SK-N-SH (cell line): Measurements from ENCODE around the gene SLC12A5. TPM values are rescaled to one million over a fixed set of nuclear protein-coding genes. Genes with fewer than 3 reads are reported as not detected.

Experiments used
- CTCF ChIA-PET: fragments of 300-600, 350-600 bp; formaldehyde crosslinking; extraction: SDS; loops from one replicate; lab custom pipeline; 2021; lab: Yijun Ruan, JAX
- POLR2A ChIA-PET: fragments of 350-600 bp; sonication (Branson Sonifier 250); formaldehyde crosslinking; extraction: SDS; loops from one replicate; lab custom pipeline; 2020; ENCODE audit warnings: antibody characterized with exemption, inconsistent platforms; lab: Yijun Ruan, JAX
- DNase-seq: peaks from one replicate; pipeline ENCODE4 v3.0.0; 2012
- H2AFZ ChIP-seq: fragments of 200-600 bp; sonication (generic); 2 replicates; pipeline ENCODE4 v1.8.1; 2016; ENCODE audit warnings: antibody characterized with exemption, mild to moderate bottlenecking, low read depth
- H3F3A ChIP-seq: fragments of 200-600 bp; sonication (generic); replicated peaks from 2 replicates; pipeline ENCODE3; 2016; ENCODE audit warnings: antibody characterized with exemption, mild to moderate bottlenecking; ENCODE audit not compliant: insufficient read depth
- H3K27ac ChIP-seq, 2 experiments: fragments of 200-500 bp in 1 of 2; fragments of 200-600 bp in 1 of 2; sonication (Bioruptor generic) in 1 of 2; sonication (generic), shearing (Covaris generic) in 1 of 2; 2 replicates each; pipeline versions ENCODE4 v1.5.1 to v1.6.1; 2014 to 2016; ENCODE audit warnings: low read depth in 2 of 2, inconsistent platforms in 1 of 2, low read length in 1 of 2, mild to moderate bottlenecking in 1 of 2, mixed read lengths in 1 of 2
- H3K27me3 ChIP-seq: fragments of 200-600 bp; sonication (generic), shearing (Covaris generic); 2 replicates; pipeline ENCODE4 v1.6.1; 2016; ENCODE audit warnings: mixed run types; ENCODE audit not compliant: insufficient read depth
- H3K36me3 ChIP-seq, 2 experiments: fragments of 200-500 bp in 1 of 2; fragments of 200-600 bp in 1 of 2; sonication (Bioruptor generic) in 1 of 2; sonication (generic) in 1 of 2; replicated peaks in 1 of 2; 2 replicates each; pipeline versions ENCODE3 to v1.5.1; 2014 to 2016; ENCODE audit warnings: low read length in 1 of 2, mild to moderate bottlenecking in 1 of 2; ENCODE audit not compliant: insufficient read depth in 2 of 2, control insufficient read depth in 1 of 2
- H3K4me1 ChIP-seq, 2 experiments: fragments of 200-500 bp in 1 of 2; fragments of 200-600 bp in 1 of 2; sonication (Bioruptor generic) in 1 of 2; sonication (generic), shearing (Covaris generic) in 1 of 2; 2 replicates each; pipeline versions ENCODE4 v1.5.1 to v1.6.1; 2014 to 2016; ENCODE audit warnings: low read depth in 1 of 2, low read length in 1 of 2, mixed run types in 1 of 2; ENCODE audit not compliant: insufficient read depth in 2 of 2, control insufficient read depth in 1 of 2
- H3K4me2 ChIP-seq: fragments of 200-600 bp; sonication (generic), shearing (Covaris generic); 2 replicates; pipeline ENCODE4 v1.6.1; 2017; ENCODE audit warnings: mixed run types
- H3K4me3 ChIP-seq, 2 experiments: fragments of 200-500 bp in 1 of 2; fragments of 200-600 bp in 1 of 2; sonication (Bioruptor generic) in 1 of 2; sonication (generic), shearing (Covaris generic) in 1 of 2; 2 replicates each; pipeline versions ENCODE4 v1.5.1 to v1.8.1; 2014 to 2016; ENCODE audit warnings: low read depth in 2 of 2, inconsistent platforms in 1 of 2, low read length in 1 of 2, mild to moderate bottlenecking in 1 of 2, mixed read lengths in 1 of 2, moderate library complexity in 1 of 2
- H3K79me2 ChIP-seq: fragments of 200-600 bp; sonication (generic); 2 replicates; pipeline ENCODE4 v1.8.1; 2017; ENCODE audit warnings: mild to moderate bottlenecking; ENCODE audit not compliant: insufficient read depth
- H3K9ac ChIP-seq: fragments of 200-600 bp; sonication (generic); 2 replicates; pipeline ENCODE4 v1.6.1; 2017; ENCODE audit warnings: mixed run types
- H3K9me2 ChIP-seq: fragments of 200-600 bp; sonication (generic); 2 replicates; pipeline ENCODE4 v1.6.1; 2017; ENCODE audit warnings: mixed run types
- H3K9me3 ChIP-seq: fragments of 200-600 bp; sonication (generic); 2 replicates; pipeline ENCODE4 v1.6.1; 2017; ENCODE audit warnings: mixed run types, mild to moderate bottlenecking, moderate library complexity
- H4K20me1 ChIP-seq: fragments of 200-600 bp; sonication (generic); 2 replicates; pipeline ENCODE4 v1.6.1; 2017; ENCODE audit warnings: mild to moderate bottlenecking, mixed run types; ENCODE audit not compliant: insufficient read depth
- CHD2 ChIP-seq: fragments of 150-350 bp; IDR thresholded peaks from 2 replicates; pipeline ENCODE4 v1.6.1; 2018; ENCODE audit warnings: low read length; ENCODE audit not compliant: partially characterized antibody
- ELF1 ChIP-seq: IDR thresholded peaks from 2 replicates; pipeline ENCODE4 v1.4.0; 2012
- FOSL2 ChIP-seq: IDR thresholded peaks from 2 replicates; pipeline ENCODE4 v1.4.0; 2012; ENCODE audit warnings: low read depth, mild to moderate bottlenecking, moderate library complexity, borderline replicate concordance
- FOXJ3 ChIP-seq: sonication (generic); formaldehyde crosslinking; IDR thresholded peaks from 2 replicates; pipeline ENCODE4 v1.5.1; 2020; ENCODE audit warnings: mild to moderate bottlenecking, missing genetic modification reagents
- FOXM1 ChIP-seq: IDR thresholded peaks from 2 replicates; pipeline ENCODE4 v1.4.0; 2012; ENCODE audit warnings: low read depth, mild to moderate bottlenecking
- GABPA ChIP-seq: IDR thresholded peaks from 2 replicates; pipeline ENCODE4 v1.4.0; 2012; ENCODE audit warnings: low read depth, mild to moderate bottlenecking
- JUND ChIP-seq: IDR thresholded peaks from 2 replicates; pipeline ENCODE4 v1.4.0; 2012
- MEF2A ChIP-seq: IDR thresholded peaks from 2 replicates; pipeline ENCODE4 v1.4.0; 2012; ENCODE audit warnings: low read depth, borderline replicate concordance
- NFIC ChIP-seq: IDR thresholded peaks from 2 replicates; pipeline ENCODE4 v1.4.0; 2012; ENCODE audit warnings: borderline replicate concordance
- NRF1 ChIP-seq: IDR thresholded peaks from 2 replicates; pipeline ENCODE4 v1.6.1; 2012; ENCODE audit warnings: low read depth, mild to moderate bottlenecking, low read length
- POLR2AphosphoS5 ChIP-seq: IDR thresholded peaks from 2 replicates; pipeline ENCODE4 v1.6.1; 2012; ENCODE audit warnings: low read depth, low read length
- RAD21 ChIP-seq: IDR thresholded peaks from 2 replicates; pipeline ENCODE4 v1.6.1; 2012; ENCODE audit warnings: mild to moderate bottlenecking, low read length
- RCOR1 ChIP-seq: fragments of 150-350 bp; IDR thresholded peaks from 2 replicates; pipeline ENCODE4 v1.6.1; 2017; ENCODE audit warnings: antibody characterized with exemption, low read length
- RXRA ChIP-seq: IDR thresholded peaks from 2 replicates; pipeline ENCODE4 v1.4.0; 2012; ENCODE audit warnings: low read depth, mild to moderate bottlenecking, borderline replicate concordance
- TAF1 ChIP-seq: IDR thresholded peaks from 2 replicates; pipeline ENCODE4 v1.6.1; 2012; ENCODE audit warnings: low read depth, mild to moderate bottlenecking, low read length, moderate library complexity, borderline replicate concordance
- YY1 ChIP-seq: IDR thresholded peaks from 2 replicates; pipeline ENCODE4 v1.4.0; 2012; ENCODE audit warnings: low read depth, mild to moderate bottlenecking
- WGBS: methylation state at CpG from one replicate; pipeline ENCODE4 v1.1.6; 2017; ENCODE audit warnings: low lambda C conversion rate; 5-methylcytosine and 5-hydroxymethylcytosine counted together
- polyA plus RNA-seq, 3 experiments: library from polyadenylated mRNA; depleted of rRNA; stranded (reverse); fragments of >200 nt; gene quantifications; 2 replicates each; pipeline ENCODE4 v1.2.3, GENCODE V29; 2012
- TF ChIP-seq, protein P1 (sequence below): IDR thresholded peaks from 2 replicates; pipeline ENCODE4 v1.4.0; 2012; ENCODE audit warnings: low read depth, borderline replicate concordance
- TF ChIP-seq, protein P2 (sequence below): fragments of 150-350 bp; IDR thresholded peaks from 2 replicates; pipeline ENCODE4 v1.6.1; 2016; ENCODE audit warnings: mild to moderate bottlenecking, low read depth, low read length
- TF ChIP-seq, protein P3 (sequence below): IDR thresholded peaks from 2 replicates; pipeline ENCODE4 v1.6.1; 2012; ENCODE audit warnings: mild to moderate bottlenecking, low read depth, low read length, moderate library complexity
- TF ChIP-seq, protein P4 (sequence below): IDR thresholded peaks from 2 replicates; pipeline ENCODE4 v1.4.0; 2012; ENCODE audit warnings: low read depth, borderline replicate concordance

SLC12A5 gene
- polyA plus RNA-seq, 1 of the 3 experiments (the other 2 are of a cell fraction) = 19.9 TPM

DNA sequence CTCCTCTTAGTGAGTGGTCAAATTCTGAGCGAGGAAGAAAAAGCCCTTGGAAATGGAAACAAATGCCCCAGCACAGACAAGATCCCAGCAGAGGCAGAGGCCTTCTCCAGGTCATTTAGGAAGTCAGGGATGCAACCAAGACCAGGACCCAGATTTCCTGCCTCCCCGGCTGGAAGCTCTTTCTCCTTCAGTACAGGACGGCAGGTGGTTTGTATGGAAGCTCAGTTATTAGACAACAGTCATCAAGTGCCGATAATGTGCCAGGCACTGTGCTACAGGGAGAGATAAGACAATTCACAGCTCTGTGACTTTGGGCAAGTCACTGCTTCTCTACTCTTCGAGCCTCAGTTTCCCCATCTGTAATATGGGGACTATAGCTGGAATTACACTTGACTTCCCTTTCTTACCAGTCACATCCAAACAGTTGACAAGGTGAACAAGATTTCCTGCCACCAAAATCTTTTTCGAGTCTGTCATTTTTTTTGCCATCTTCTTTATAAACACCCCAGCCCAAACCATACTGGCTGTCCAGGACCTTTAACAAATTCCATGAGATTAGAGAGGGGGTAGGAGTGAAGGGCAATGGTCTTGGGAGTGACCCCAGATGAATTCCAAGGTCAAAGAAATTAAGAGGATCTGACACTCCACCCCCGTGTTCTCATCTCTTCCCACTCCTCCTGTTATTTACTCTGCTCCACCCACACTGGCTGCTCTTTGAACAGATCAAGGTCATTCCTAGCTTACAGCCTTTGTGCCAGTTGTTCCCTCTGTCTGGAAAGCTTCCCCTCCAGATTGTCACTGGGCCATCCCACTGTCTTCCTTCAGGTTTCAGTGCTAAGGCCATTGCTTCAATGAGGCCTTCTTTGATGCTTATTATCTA is 14.3 kb upstream of the SLC12A5 start:
- CTCF ChIA-PET = interaction anchor here (0.6 to 5.0 kb wide), 21 partner anchors 8 to 374 kb away, joined by 3 to 61 read pairs (median 8); partner anchors contain the start of gene SLC12A5
- no peaks in the 10 kb centered on the region for H3K27me3 ChIP-seq

More for the DNA sequence above, 14.3 kb upstream of the SLC12A5 start:
- Histone ChIP-seq H3K9me2 (no peaks in the 10 kb centered on the region), H2AFZ (no peak overlapping the region), H3K79me2 (no peaks in the 10 kb centered on the region), H3K9me3 (no peaks in the 10 kb centered on the region), H3K27ac (no peak overlapping the region), H3K36me3 (no peaks in the 10 kb centered on the region), H3K9ac (no peak overlapping the region), H3K4me2 (no peak overlapping the region), H3K4me3 (no peak overlapping the region), H3F3A (peaks cover 4% of the 10 kb centered on the region), H4K20me1 (no peaks in the 10 kb centered on the region), H3K4me1 (peaks cover 0 to 6% of the 10 kb centered on the region in 2 experiments; a peak in 1 of 4 replicates)
- TF ChIP-seq POLR2AphosphoS5 (no peak), CHD2 (no peak), NFIC (no peak), FOSL2 (no peak), RCOR1 (no peak), FOXJ3 (no peak), JUND (no peak), YY1 (no peak), RAD21 (no peak), RXRA (no peak), TAF1 (no peak), MEF2A (no peak), ELF1 (no peak), GABPA (no peak), FOXM1 (no peak), NRF1 (no peak)
- TF ChIP-seq, protein P1, sequence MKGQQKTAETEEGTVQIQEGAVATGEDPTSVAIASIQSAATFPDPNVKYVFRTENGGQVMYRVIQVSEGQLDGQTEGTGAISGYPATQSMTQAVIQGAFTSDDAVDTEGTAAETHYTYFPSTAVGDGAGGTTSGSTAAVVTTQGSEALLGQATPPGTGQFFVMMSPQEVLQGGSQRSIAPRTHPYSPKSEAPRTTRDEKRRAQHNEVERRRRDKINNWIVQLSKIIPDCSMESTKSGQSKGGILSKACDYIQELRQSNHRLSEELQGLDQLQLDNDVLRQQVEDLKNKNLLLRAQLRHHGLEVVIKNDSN = no peak
- TF ChIP-seq, protein P2, sequence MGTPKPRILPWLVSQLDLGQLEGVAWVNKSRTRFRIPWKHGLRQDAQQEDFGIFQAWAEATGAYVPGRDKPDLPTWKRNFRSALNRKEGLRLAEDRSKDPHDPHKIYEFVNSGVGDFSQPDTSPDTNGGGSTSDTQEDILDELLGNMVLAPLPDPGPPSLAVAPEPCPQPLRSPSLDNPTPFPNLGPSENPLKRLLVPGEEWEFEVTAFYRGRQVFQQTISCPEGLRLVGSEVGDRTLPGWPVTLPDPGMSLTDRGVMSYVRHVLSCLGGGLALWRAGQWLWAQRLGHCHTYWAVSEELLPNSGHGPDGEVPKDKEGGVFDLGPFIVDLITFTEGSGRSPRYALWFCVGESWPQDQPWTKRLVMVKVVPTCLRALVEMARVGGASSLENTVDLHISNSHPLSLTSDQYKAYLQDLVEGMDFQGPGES = no peak
- TF ChIP-seq, protein P3, sequence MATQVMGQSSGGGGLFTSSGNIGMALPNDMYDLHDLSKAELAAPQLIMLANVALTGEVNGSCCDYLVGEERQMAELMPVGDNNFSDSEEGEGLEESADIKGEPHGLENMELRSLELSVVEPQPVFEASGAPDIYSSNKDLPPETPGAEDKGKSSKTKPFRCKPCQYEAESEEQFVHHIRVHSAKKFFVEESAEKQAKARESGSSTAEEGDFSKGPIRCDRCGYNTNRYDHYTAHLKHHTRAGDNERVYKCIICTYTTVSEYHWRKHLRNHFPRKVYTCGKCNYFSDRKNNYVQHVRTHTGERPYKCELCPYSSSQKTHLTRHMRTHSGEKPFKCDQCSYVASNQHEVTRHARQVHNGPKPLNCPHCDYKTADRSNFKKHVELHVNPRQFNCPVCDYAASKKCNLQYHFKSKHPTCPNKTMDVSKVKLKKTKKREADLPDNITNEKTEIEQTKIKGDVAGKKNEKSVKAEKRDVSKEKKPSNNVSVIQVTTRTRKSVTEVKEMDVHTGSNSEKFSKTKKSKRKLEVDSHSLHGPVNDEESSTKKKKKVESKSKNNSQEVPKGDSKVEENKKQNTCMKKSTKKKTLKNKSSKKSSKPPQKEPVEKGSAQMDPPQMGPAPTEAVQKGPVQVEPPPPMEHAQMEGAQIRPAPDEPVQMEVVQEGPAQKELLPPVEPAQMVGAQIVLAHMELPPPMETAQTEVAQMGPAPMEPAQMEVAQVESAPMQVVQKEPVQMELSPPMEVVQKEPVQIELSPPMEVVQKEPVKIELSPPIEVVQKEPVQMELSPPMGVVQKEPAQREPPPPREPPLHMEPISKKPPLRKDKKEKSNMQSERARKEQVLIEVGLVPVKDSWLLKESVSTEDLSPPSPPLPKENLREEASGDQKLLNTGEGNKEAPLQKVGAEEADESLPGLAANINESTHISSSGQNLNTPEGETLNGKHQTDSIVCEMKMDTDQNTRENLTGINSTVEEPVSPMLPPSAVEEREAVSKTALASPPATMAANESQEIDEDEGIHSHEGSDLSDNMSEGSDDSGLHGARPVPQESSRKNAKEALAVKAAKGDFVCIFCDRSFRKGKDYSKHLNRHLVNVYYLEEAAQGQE = no peak
- TF ChIP-seq, protein P4, sequence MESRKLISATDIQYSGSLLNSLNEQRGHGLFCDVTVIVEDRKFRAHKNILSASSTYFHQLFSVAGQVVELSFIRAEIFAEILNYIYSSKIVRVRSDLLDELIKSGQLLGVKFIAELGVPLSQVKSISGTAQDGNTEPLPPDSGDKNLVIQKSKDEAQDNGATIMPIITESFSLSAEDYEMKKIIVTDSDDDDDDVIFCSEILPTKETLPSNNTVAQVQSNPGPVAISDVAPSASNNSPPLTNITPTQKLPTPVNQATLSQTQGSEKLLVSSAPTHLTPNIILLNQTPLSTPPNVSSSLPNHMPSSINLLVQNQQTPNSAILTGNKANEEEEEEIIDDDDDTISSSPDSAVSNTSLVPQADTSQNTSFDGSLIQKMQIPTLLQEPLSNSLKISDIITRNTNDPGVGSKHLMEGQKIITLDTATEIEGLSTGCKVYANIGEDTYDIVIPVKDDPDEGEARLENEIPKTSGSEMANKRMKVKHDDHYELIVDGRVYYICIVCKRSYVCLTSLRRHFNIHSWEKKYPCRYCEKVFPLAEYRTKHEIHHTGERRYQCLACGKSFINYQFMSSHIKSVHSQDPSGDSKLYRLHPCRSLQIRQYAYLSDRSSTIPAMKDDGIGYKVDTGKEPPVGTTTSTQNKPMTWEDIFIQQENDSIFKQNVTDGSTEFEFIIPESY = no peak
- POLR2A ChIA-PET = no interaction called here
- 61% methylated on average over 7 of the region's 7 CpGs for WGBS
- no peak for DNase-seq
